ENCODE data around the gene KRT85. TPM values are rescaled to one million over a fixed set of nuclear protein-coding genes. Genes with fewer than 3 reads are reported as not detected.

KRT85 gene
- total and polyA plus RNA-seq, 2 donors (not counting 1 experiment from before 2014, with no cell fraction given): not detected

- Mint-ChIP-seq H3K4me3 (no peak overlapping the region), H3K27me3 (peaks cover 29% of the 10 kb centered on the region), H3K9me3 (ENCODE audit: insufficient read depth) (no peaks in the 10 kb centered on the region), H3K27ac (no peak overlapping the region), H3K4me1 (peaks cover 4% of the 10 kb centered on the region)
- no peaks in the 10 kb centered on the region for H3K36me3 ChIP-seq (replicated peaks in 1 of 2; ENCODE audit: control extremely low read depth in 1 of 2, control insufficient read depth in 1 of 2, extremely low read depth in 1 of 2, insufficient read depth in 2 of 2, low read length in 1 of 2)
- 37% methylated on average over 8 of the region's 11 CpGs for WGBS (ENCODE audit: insufficient coverage)
- H3K4me3 ChIP-seq (ENCODE audit: control extremely low read depth in 1 of 5, extremely low read depth in 1 of 5, insufficient read depth in 1 of 5, low read depth in 2 of 5, low read length in 4 of 5): no peak overlapping the region
- no peaks in the 10 kb centered on the region for H4K20me1 ChIP-seq (ENCODE audit: control insufficient read depth, insufficient read depth, low read length, poor library complexity, severe bottlenecking)
- peak; percentile 81 for ATAC-seq (ENCODE audit: low read depth)
- no peak overlapping the region for H3K9ac ChIP-seq (ENCODE audit: low read length)
- no peaks in the 10 kb centered on the region for H3K79me2 ChIP-seq (ENCODE audit: control insufficient read depth, insufficient read depth, low read length)
- ChIA-PET POLR2A (no interaction called here), CTCF (interaction anchor here (0.7 to 1.6 kb wide), 17 partner anchors 8 to 207 kb away, joined by 3 to 11 read pairs (median 4); no protein-coding TSS in a partner anchor)
- TF ChIP-seq EZH2 (IDR thresholded peaks at IDR 0.05; ENCODE audit: borderline replicate concordance, insufficient read depth, low read depth, low read length, poor library complexity, severe bottlenecking): no peak
- TF ChIP-seq CTCF (IDR thresholded peaks at IDR 0.05): peak; percentile 81
- peaks cover 0 to 22% (median 4%) of the 10 kb centered on the region in 4 experiments for H3K27me3 ChIP-seq (replicated peaks in 1 of 4; ENCODE audit: control extremely low read depth in 1 of 4, control insufficient read depth in 3 of 4, insufficient read depth in 4 of 4, low read length in 3 of 4)
- intact Hi-C loops (cut with micrococcal nuclease): loop anchor here (1.0 kb wide), 1 partner anchor 31 kb away; no protein-coding TSS in a partner anchor
- no peaks in the 10 kb centered on the region for H3K9me3 ChIP-seq (ENCODE audit: control extremely low read depth in 1 of 3, control insufficient read depth in 2 of 3, insufficient read depth in 1 of 3, low read length in 2 of 3)
- H3K4me2 ChIP-seq (replicated peaks; ENCODE audit: low read depth, low read length, poor library complexity, severe bottlenecking): no peak overlapping the region
- H2AFZ ChIP-seq (ENCODE audit: insufficient read depth, low read depth, low read length, poor library complexity, severe bottlenecking): no peak overlapping the region
- peak; percentile 72 for DNase-seq
- no peak overlapping the region for H3K27ac ChIP-seq (ENCODE audit: low read length in 2 of 2)
- H3K4me1 ChIP-seq (ENCODE audit: control insufficient read depth in 2 of 2, insufficient read depth in 2 of 2, low read length in 2 of 2): peaks cover 0 to 3% of the 10 kb centered on the region in 2 donors
Measured at GRCh38 chr12:52327052-52327829, 40.0 kb downstream of the KRT85 start.

GRCh38 chr12:52324153-52324444 is 43.2 kb downstream of the KRT85 start:
- Histone ChIP-seq H4K20me1 (ENCODE audit: control insufficient read depth, insufficient read depth, low read length, poor library complexity, severe bottlenecking) (no peaks in the 10 kb centered on the region), H3K4me3 (ENCODE audit: control extremely low read depth in 1 of 5, extremely low read depth in 1 of 5, insufficient read depth in 1 of 5, low read depth in 2 of 5, low read length in 4 of 5) (no peak overlapping the region), H3K79me2 (ENCODE audit: control insufficient read depth, insufficient read depth, low read length) (no peaks in the 10 kb centered on the region), H3K27ac (ENCODE audit: low read length in 2 of 2) (no peak overlapping the region), H3K9ac (ENCODE audit: low read length) (no peak overlapping the region), H3K36me3 (replicated peaks in 1 of 2; ENCODE audit: control extremely low read depth in 1 of 2, control insufficient read depth in 1 of 2, extremely low read depth in 1 of 2, insufficient read depth in 2 of 2, low read length in 1 of 2) (no peaks in the 10 kb centered on the region), H3K4me1 (ENCODE audit: control insufficient read depth in 2 of 2, insufficient read depth in 2 of 2, low read length in 2 of 2) (peaks cover 0 to 3% of the 10 kb centered on the region in 2 donors), H3K4me2 (replicated peaks; ENCODE audit: low read depth, low read length, poor library complexity, severe bottlenecking) (no peak overlapping the region), H3K27me3 (replicated peaks in 1 of 4; ENCODE audit: control extremely low read depth in 1 of 4, control insufficient read depth in 3 of 4, insufficient read depth in 4 of 4, low read length in 3 of 4) (peaks cover 0 to 36% (median 7%) of the 10 kb centered on the region in 4 experiments), H2AFZ (ENCODE audit: insufficient read depth, low read depth, low read length, poor library complexity, severe bottlenecking) (no peak overlapping the region), H3K9me3 (ENCODE audit: control extremely low read depth in 1 of 3, control insufficient read depth in 2 of 3, insufficient read depth in 1 of 3, low read length in 2 of 3) (no peaks in the 10 kb centered on the region)
- Mint-ChIP-seq H3K4me3 (no peak overlapping the region), H3K27ac (no peak overlapping the region), H3K4me1 (peaks cover 4% of the 10 kb centered on the region), H3K9me3 (ENCODE audit: insufficient read depth) (no peaks in the 10 kb centered on the region), H3K27me3 (peaks cover 46% of the 10 kb centered on the region)
- TF ChIP-seq EZH2 (IDR thresholded peaks at IDR 0.05; ENCODE audit: borderline replicate concordance, insufficient read depth, low read depth, low read length, poor library complexity, severe bottlenecking) (no peak), CTCF (IDR thresholded peaks at IDR 0.05) (no peak)
- intact Hi-C loops (cut with micrococcal nuclease): no loop called here
- WGBS (ENCODE audit: insufficient coverage): 89% methylated on average over 3 of the region's 3 CpGs
- ATAC-seq (ENCODE audit: low read depth): no peak
- DNase-seq: no peak
- CTCF ChIA-PET: no interaction called here
- POLR2A ChIA-PET: no interaction called here

Data from B cell (primary cell).